Fibroblast of skin of left biceps (primary cell): ENCODE results near the gene PELI1.
"Not testable (repeated sequence)": the region's sequence is repeated elsewhere in the genome, so short reads cannot be mapped to it uniquely, and the experiment has no call there.

Experiments used
- DNase-seq, 2 experiments: peaks; one replicate each; pipeline ENCODE4 v3.0.0-alpha.2; 2013; ENCODE audit warnings: low read depth in 2 of 2

Gene PELI1

GRCh38 chr2:64086347-64087082 lies 57.7 kb downstream of the PELI1 start:
- no peak for DNase-seq

GRCh38 chr2:64085936-64086335 lies 58.3 kb downstream of the PELI1 start:
- DNase-seq = no peak

GRCh38 chr2:64081046-64081445 lies 63.2 kb downstream of the PELI1 start:
- DNase-seq = no peak

GRCh38 chr2:64080179-64080578 lies 64.0 kb downstream of the PELI1 start:
- no peak for DNase-seq

GRCh38 chr2:64079688-64080087 lies 64.5 kb downstream of the PELI1 start:
- not testable (repeated sequence) for DNase-seq

GRCh38 chr2:64076828-64077227 lies 67.4 kb downstream of the PELI1 start:
- DNase-seq = not testable (repeated sequence)

GRCh38 chr2:64074616-64075015 lies 69.6 kb downstream of the PELI1 start:
- DNase-seq = not testable (repeated sequence)

GRCh38 chr2:64067326-64067725 lies 76.9 kb downstream of the PELI1 start:
- no peak for DNase-seq

- DNase-seq = no peak
These were observed 78.7 kb downstream of the PELI1 start for GRCh38 chr2:64065516-64065915.

GRCh38 chr2:64063924-64064331 lies 80.3 kb downstream of the PELI1 start:
- peak in 1 of 2 experiments; percentile 18 for DNase-seq

GRCh38 chr2:64063454-64063853 lies 80.8 kb downstream of the PELI1 start:
- DNase-seq = no peak

GRCh38 chr2:64062840-64063239 lies 81.4 kb downstream of the PELI1 start:
- no peak for DNase-seq

- no peak for DNase-seq
These were observed 85.0 kb downstream of the PELI1 start for GRCh38 chr2:64059270-64059669.

- no peak for DNase-seq
These were observed 88.2 kb downstream of the PELI1 start for GRCh38 chr2:64056021-64056420.

- no peak for DNase-seq
These were observed 89.9 kb downstream of the PELI1 start for GRCh38 chr2:64054161-64054915.

GRCh38 chr2:64052463-64053241 lies 91.6 kb downstream of the PELI1 start:
- no peak for DNase-seq

- peak; percentile 26 to 40 for DNase-seq
These were observed 94.5 kb downstream of the PELI1 start for GRCh38 chr2:64049633-64050220.

- no peak for DNase-seq
These were observed 98.3 kb downstream of the PELI1 start for GRCh38 chr2:64045938-64046337.
